ENCODE results near the gene LAT.

LAT gene

DNA sequence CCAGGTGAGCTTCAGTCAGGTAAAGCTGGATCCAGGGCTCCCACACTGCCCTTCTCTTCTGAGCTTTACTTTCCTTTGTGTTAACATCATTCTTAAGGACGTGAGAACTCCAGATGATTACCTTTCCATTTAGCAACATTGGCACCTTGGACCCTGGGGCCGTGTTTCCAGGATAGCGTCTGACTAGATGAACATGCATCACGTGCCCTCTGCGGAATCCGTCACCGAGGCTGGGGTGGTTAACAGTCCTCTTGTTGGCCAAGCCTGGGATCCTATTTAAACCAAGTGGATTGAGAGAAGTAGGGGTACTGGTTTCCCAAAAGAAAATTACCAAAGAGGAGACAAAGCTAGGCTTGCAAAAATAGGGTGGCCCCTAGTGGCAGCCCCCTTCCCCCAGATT lies 3.9 kb upstream of the LAT start:
- TF ChIP-seq SNAI2 (CRISPR knock-in tag; IDR thresholded peaks at IDR 0.05) (no peak), OSR1 (CRISPR knock-in tag; IDR thresholded peaks at IDR 0.05) (no peak), ZNF8 (CRISPR knock-in tag; IDR thresholded peaks at IDR 0.05) (no peak), ZNF70 (CRISPR knock-in tag; IDR thresholded peaks at IDR 0.05) (no peak), ARNTL (CRISPR knock-in tag; IDR thresholded peaks at IDR 0.05; ENCODE audit: borderline replicate concordance, low read depth) (no peak), PATZ1 (CRISPR knock-in tag; IDR thresholded peaks at IDR 0.05; ENCODE audit: borderline replicate concordance) (no peak), ZFP3 (CRISPR knock-in tag; IDR thresholded peaks at IDR 0.05) (no peak), ISL1 (CRISPR knock-in tag; IDR thresholded peaks at IDR 0.05) (no peak)
- TF ChIP-seq, protein P1, sequence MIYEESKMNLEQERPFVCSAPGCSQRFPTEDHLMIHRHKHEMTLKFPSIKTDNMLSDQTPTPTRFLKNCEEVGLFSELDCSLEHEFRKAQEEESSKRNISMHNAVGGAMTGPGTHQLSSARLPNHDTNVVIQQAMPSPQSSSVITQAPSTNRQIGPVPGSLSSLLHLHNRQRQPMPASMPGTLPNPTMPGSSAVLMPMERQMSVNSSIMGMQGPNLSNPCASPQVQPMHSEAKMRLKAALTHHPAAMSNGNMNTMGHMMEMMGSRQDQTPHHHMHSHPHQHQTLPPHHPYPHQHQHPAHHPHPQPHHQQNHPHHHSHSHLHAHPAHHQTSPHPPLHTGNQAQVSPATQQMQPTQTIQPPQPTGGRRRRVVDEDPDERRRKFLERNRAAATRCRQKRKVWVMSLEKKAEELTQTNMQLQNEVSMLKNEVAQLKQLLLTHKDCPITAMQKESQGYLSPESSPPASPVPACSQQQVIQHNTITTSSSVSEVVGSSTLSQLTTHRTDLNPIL (CRISPR knock-in tag; IDR thresholded peaks at IDR 0.05; ENCODE audit: low read depth) = no peak
- TF ChIP-seq, protein P2, sequence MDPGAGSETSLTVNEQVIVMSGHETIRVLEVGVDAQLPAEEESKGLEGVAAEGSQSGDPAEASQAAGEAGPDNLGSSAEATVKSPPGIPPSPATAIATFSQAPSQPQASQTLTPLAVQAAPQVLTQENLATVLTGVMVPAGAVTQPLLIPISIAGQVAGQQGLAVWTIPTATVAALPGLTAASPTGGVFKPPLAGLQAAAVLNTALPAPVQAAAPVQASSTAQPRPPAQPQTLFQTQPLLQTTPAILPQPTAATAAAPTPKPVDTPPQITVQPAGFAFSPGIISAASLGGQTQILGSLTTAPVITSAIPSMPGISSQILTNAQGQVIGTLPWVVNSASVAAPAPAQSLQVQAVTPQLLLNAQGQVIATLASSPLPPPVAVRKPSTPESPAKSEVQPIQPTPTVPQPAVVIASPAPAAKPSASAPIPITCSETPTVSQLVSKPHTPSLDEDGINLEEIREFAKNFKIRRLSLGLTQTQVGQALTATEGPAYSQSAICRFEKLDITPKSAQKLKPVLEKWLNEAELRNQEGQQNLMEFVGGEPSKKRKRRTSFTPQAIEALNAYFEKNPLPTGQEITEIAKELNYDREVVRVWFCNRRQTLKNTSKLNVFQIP (CRISPR knock-in tag; IDR thresholded peaks at IDR 0.05; ENCODE audit: borderline replicate concordance, low read depth) = no peak
- ATAC-seq = no peak

GRCh38 chr16:28981517-28981916 lies 3.3 kb upstream of the LAT start:
- TF ChIP-seq TOX (CRISPR knock-in tag; IDR thresholded peaks at IDR 0.05; ENCODE audit: borderline replicate concordance) (no peak), PATZ1 (CRISPR knock-in tag; IDR thresholded peaks at IDR 0.05; ENCODE audit: borderline replicate concordance) (no peak), TSHZ2 (CRISPR knock-in tag; IDR thresholded peaks at IDR 0.05) (no peak), ARNTL (CRISPR knock-in tag; IDR thresholded peaks at IDR 0.05; ENCODE audit: borderline replicate concordance, low read depth) (no peak), CSDC2 (CRISPR knock-in tag; IDR thresholded peaks at IDR 0.05) (no peak), TCF4 (CRISPR knock-in tag; IDR thresholded peaks at IDR 0.05; ENCODE audit: borderline replicate concordance) (no peak), CSRNP3 (CRISPR knock-in tag; IDR thresholded peaks at IDR 0.05) (no peak), PPARA (CRISPR knock-in tag; IDR thresholded peaks at IDR 0.05; ENCODE audit: borderline replicate concordance) (no peak), ISL1 (CRISPR knock-in tag; IDR thresholded peaks at IDR 0.05) (no peak), ZNF70 (CRISPR knock-in tag; IDR thresholded peaks at IDR 0.05) (no peak), ESRRG (CRISPR knock-in tag; IDR thresholded peaks at IDR 0.05) (no peak), SNAI2 (CRISPR knock-in tag; IDR thresholded peaks at IDR 0.05) (no peak), ZNF8 (CRISPR knock-in tag; IDR thresholded peaks at IDR 0.05) (no peak), ZC3H10 (CRISPR knock-in tag; IDR thresholded peaks at IDR 0.05) (no peak), ZFP3 (CRISPR knock-in tag; IDR thresholded peaks at IDR 0.05) (no peak), OSR1 (CRISPR knock-in tag; IDR thresholded peaks at IDR 0.05) (no peak), RARB (CRISPR knock-in tag; IDR thresholded peaks at IDR 0.05) (no peak), ZNF565 (CRISPR knock-in tag; conservative IDR thresholded peaks at IDR 0.05; ENCODE audit: low read depth) (no peak)
- TF ChIP-seq, protein P1 (CRISPR knock-in tag; IDR thresholded peaks at IDR 0.05; ENCODE audit: low read depth) = no peak
- TF ChIP-seq, protein P2 (CRISPR knock-in tag; IDR thresholded peaks at IDR 0.05; ENCODE audit: borderline replicate concordance, low read depth) = no peak
- ATAC-seq = no peak
